BLaER1 (cell line): Measurements from ENCODE around the gene CADM4.
"Not testable (repeated sequence)": the region's sequence is repeated elsewhere in the genome, so short reads cannot be mapped to it uniquely, and the experiment has no call there.

Experiments used
- H3K27ac ChIP-seq: shearing (Covaris generic); formaldehyde crosslinking; 2 replicates; pipeline ENCODE4 v1.8.1; 2022
- H3K27me3 ChIP-seq: shearing (Covaris generic); formaldehyde crosslinking; 2 replicates; pipeline ENCODE4 v1.8.1; 2022
- H3K36me3 ChIP-seq: shearing (Covaris generic); formaldehyde crosslinking; 2 replicates; pipeline ENCODE4 v1.8.1; 2022
- H3K4me1 ChIP-seq: shearing (Covaris generic); formaldehyde crosslinking; 2 replicates; pipeline ENCODE4 v1.8.1; 2022
- H3K4me2 ChIP-seq: shearing (Covaris generic); formaldehyde crosslinking; 2 replicates; pipeline ENCODE4 v1.8.1; 2022
- H3K4me3 ChIP-seq: shearing (Covaris generic); formaldehyde crosslinking; 2 replicates; pipeline ENCODE4 v1.8.1; 2022
- H3K9ac ChIP-seq: shearing (Covaris generic); formaldehyde crosslinking; 2 replicates; pipeline ENCODE4 v1.8.1; 2022
- H3K9me3 ChIP-seq: shearing (Covaris generic); formaldehyde crosslinking; 2 replicates; pipeline ENCODE4 v1.8.1; 2022
- H4K20me1 ChIP-seq: shearing (Covaris generic); formaldehyde crosslinking; 2 replicates; pipeline ENCODE4 v1.8.1; 2022
- Cebpa-rat ChIP-seq: shearing (Covaris generic); IDR thresholded peaks from 2 replicates; pipeline ENCODE4 v1.8.1; 2022

The CADM4 gene, protein sequence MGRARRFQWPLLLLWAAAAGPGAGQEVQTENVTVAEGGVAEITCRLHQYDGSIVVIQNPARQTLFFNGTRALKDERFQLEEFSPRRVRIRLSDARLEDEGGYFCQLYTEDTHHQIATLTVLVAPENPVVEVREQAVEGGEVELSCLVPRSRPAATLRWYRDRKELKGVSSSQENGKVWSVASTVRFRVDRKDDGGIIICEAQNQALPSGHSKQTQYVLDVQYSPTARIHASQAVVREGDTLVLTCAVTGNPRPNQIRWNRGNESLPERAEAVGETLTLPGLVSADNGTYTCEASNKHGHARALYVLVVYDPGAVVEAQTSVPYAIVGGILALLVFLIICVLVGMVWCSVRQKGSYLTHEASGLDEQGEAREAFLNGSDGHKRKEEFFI

DNA sequence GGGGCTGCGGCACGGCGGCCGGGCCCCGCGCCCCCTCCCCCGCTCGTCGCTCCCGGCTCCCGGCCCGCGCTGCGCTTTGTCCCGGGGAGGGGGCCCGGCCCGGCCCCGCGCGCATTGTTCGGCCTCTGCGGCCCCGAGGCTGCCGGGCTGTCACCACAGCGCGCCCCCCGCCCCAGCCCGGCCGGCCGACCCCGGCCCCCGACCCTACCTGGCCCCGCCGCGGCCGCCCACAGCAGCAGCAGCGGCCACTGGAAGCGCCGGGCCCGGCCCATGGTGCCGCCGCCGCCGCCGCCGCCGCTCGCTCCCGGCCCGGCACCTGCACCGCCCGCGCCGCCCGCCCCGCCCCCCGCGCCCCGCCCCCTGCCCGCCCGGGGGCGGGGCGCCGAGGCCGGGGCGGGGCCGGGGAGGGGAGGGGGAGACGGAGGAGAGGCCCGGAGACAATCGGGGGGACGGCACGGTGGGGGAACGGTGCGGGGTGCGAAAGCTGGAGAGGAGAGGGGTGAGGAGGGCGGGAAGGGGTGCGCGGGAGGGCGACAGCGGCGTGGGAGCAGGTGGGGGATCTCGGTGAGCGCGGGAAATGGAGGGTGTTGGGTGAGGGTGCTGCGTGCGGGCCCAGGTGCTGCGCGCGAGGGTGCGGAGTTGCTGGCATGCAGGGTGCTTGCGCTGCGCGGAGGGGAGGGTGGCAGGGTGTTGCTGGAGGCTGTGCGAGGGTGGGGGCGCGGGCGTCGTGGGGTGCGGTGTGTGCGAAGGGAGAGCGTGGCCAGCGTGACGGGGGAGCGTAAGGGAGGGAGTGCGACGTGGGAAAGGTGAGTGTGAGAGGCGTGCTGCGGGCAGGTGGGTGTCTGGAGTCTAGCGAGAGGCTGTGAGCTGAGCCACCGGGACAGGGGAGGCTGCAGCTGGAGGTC lies at the start of gene CADM4:
TSS of gene CADM4 (minus strand) at position 332 of the 905 bp plus-strand sequence. CDS start at position 272, 60 bp downstream.
- H3K36me3 ChIP-seq, result no peaks in the 10 kb centered on the region
- H3K4me2 ChIP-seq, result peak within 1 kb of the TSS; percentile 96
- TF ChIP-seq Cebpa-rat, result no peak
- no peaks in the 10 kb centered on the region for H3K9me3 ChIP-seq
- H3K27me3 ChIP-seq, result peaks cover 3% of the 10 kb centered on the region; the same call in 1 of the 2 replicates
- H3K27ac ChIP-seq, result peak within 1 kb of the TSS; percentile 90
- H4K20me1 ChIP-seq, result no peaks in the 10 kb centered on the region
- peak within 1 kb of the TSS; percentile 85 for H3K4me3 ChIP-seq
- peak within 1 kb of the TSS; percentile 92 for H3K9ac ChIP-seq
- peaks cover 53% of the 10 kb centered on the region for H3K4me1 ChIP-seq

DNA sequence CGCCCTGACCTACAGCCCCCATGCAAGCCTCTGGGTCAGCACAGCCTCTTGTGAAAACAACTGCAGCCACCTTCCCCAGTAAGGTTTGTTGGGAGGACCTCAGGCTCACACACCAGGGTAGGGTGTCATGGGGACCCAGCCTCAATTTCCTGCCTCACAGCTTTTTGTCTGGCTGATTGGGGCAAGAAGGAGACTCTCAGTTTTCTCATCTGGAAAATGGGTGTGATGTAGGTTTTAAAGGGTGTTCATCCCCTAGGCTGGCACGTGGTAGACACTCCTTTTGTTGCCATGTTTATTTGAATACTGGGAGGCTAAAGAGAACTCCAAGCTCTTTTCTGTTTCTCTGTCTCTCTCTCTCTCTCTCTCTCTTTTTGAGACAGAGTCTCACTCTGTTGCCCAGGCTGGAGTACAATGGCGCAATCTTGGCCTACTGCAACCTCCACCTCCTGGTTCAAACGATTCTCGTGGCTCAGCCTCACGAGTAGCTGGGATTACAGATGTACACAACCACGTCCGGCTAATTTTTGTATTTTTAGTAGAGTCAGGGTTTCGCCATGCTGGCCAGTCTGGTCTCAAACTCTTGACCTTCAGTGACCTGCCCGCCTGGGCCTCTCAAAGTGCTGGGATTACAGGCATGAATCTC lies 48.5 kb upstream of the CADM4 start:
- no peak overlapping the region for H3K4me3 ChIP-seq
- peaks cover 30% of the 10 kb centered on the region for H3K9me3 ChIP-seq
- no peak overlapping the region for H3K4me2 ChIP-seq
- no peaks in the 10 kb centered on the region for H4K20me1 ChIP-seq
- H3K36me3 ChIP-seq, result no peaks in the 10 kb centered on the region
- H3K27ac ChIP-seq, result no peak overlapping the region
- no peak for TF ChIP-seq Cebpa-rat
- no peak overlapping the region for H3K9ac ChIP-seq
- no peaks in the 10 kb centered on the region for H3K27me3 ChIP-seq
- no peaks in the 10 kb centered on the region for H3K4me1 ChIP-seq

DNA sequence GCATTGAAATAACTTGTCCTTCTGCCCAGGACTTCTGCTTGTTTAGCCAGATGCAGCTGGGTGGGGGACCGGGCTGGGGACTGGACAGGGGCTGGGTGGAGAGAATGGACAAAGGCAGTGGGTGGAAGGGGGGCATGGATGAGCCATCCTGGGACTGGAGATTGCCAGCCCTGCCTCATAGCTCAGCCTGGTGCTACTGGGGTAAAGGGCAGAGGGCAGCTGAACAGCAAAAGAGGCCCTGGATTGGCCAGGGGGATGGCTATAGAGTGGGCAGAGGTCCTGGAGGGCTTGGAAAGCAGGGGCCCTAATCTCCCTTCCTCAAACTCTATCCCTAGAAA lies 48.0 kb upstream of the CADM4 start:
- no peak for TF ChIP-seq Cebpa-rat
- Histone ChIP-seq H3K9me3 (peaks cover 28% of the 10 kb centered on the region), H3K36me3 (no peaks in the 10 kb centered on the region), H3K27me3 (no peaks in the 10 kb centered on the region), H4K20me1 (no peaks in the 10 kb centered on the region), H3K4me2 (no peak overlapping the region), H3K27ac (no peak overlapping the region), H3K9ac (no peak overlapping the region), H3K4me3 (no peak overlapping the region), H3K4me1 (no peaks in the 10 kb centered on the region)

DNA sequence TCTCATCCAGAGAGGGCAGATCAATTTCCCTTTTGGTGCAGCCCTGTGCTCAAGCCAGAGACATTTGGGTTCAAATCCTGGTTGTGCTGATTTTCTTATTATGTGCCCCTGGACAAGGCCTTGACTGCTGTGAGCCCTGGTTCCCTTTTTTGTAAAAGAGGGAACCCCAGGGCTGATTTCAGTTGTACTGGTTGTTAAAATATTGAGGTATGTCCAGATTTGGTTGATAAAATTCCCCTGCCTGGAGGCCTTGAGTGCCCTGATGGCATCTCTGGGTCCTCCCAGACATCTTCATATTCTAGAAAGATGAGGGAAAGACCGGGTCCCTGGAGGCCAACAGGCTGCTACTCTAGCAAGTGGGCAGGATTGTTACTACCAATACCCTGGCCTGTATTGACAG lies 44.7 kb upstream of the CADM4 start:
- H3K9me3 ChIP-seq, result no peaks in the 10 kb centered on the region
- H3K4me1 ChIP-seq, result no peaks in the 10 kb centered on the region
- no peak overlapping the region for H3K9ac ChIP-seq
- TF ChIP-seq Cebpa-rat, result no peak
- no peaks in the 10 kb centered on the region for H4K20me1 ChIP-seq
- no peak overlapping the region for H3K27ac ChIP-seq
- no peak overlapping the region for H3K4me2 ChIP-seq
- no peak overlapping the region for H3K4me3 ChIP-seq
- H3K36me3 ChIP-seq, result no peaks in the 10 kb centered on the region
- H3K27me3 ChIP-seq, result no peaks in the 10 kb centered on the region

DNA sequence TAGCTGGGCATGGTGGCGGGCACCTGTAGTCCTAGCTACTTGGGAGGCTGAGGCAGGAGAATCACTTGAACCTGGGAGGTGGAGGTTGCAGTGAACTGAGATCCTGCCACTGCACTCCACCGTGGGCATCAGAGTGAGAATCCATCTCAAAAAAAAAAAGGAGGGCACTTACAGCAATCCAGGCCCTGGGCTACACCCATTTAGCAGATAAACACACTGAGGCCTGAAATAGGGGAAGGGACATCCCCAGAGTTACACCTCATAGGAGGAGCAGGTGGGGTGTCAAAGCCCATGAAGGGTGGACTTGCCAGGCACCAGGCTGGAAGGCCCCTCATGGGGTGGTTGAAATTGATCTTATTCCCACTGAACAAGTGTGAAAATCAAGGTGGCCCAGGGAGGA lies 44.3 kb upstream of the CADM4 start:
- H3K4me2 ChIP-seq, result no peak overlapping the region
- no peak for TF ChIP-seq Cebpa-rat
- H3K4me1 ChIP-seq, result no peaks in the 10 kb centered on the region
- H3K27me3 ChIP-seq, result no peaks in the 10 kb centered on the region
- H4K20me1 ChIP-seq, result no peaks in the 10 kb centered on the region
- H3K9me3 ChIP-seq, result no peaks in the 10 kb centered on the region
- no peak overlapping the region for H3K27ac ChIP-seq
- no peak overlapping the region for H3K4me3 ChIP-seq
- H3K9ac ChIP-seq, result no peak overlapping the region
- no peaks in the 10 kb centered on the region for H3K36me3 ChIP-seq

DNA sequence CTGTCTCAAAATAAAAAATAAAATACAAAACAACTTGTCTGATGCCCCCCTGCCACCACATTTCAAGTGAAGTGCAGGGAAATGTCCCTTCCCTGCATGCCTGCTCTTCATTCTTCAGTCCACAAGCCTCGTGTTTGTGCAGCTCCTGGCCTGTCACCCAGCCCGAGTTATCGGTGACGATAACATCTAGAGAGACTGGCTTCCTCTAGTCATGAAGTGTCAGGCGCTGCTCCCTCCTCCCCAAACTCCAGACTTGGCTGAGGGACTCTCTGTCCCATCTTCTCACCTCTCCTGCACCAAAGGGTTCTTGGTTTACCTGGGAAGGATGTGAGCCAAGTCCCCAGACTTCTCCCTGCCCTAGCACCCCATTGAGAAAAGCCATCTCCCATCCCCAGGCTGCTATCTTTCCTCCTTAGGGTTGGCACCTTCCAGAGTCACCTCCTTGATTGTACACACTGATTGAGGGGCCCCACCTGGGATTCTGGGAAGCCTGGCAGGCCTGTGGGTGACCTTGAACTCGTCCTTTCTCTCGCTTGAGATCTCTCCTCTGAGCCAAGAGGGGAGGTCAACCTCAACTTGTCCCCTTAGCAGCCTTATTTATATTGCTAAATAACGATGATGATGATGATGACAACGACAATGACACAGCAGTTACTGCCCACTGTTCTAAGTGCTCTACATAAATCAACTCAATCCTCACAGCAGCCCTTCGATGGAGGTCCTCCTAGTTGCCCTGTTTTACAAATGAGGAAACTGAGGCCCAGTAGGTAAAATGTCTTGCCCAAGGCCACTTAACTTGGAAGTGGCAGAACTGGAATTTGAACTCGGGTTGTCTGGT lies 43.4 kb upstream of the CADM4 start:
- H3K27me3 ChIP-seq, result no peaks in the 10 kb centered on the region
- H3K4me2 ChIP-seq, result no peak overlapping the region
- H3K4me3 ChIP-seq, result no peak overlapping the region

DNA sequence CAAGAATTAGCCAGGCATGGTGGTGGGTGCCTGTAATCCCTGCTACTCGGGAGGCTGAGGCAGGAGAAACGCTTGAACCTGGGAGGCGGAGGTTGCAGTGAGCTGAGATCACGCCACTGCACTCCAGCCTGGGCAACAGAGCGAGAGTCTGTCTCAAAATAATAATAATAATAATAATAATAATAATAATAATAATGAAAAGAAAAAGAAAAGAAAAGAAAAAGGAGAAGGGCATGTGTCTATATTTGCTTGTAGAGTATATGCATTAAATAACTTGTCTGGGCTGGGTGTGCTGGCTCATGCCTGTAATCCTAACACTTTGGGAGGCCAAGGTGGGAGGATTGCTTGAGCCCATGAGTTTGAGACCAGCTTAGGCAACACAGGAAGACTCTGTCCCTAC lies 42.6 kb upstream of the CADM4 start:
- H3K4me1 ChIP-seq, H4K20me1 ChIP-seq, H3K4me3 ChIP-seq, H3K9ac ChIP-seq, H3K27me3 ChIP-seq, H3K4me2 ChIP-seq, H3K36me3 ChIP-seq, H3K9me3 ChIP-seq, H3K27ac ChIP-seq: not testable (repeated sequence)

More for the DNA sequence above, 43.4 kb upstream of the CADM4 start:
- Histone ChIP-seq H3K36me3 (no peaks in the 10 kb centered on the region), H4K20me1 (no peaks in the 10 kb centered on the region), H3K4me1 (no peaks in the 10 kb centered on the region), H3K9ac (no peak overlapping the region), H3K9me3 (no peaks in the 10 kb centered on the region), H3K27ac (no peak overlapping the region)
- TF ChIP-seq Cebpa-rat, result no peak

DNA sequence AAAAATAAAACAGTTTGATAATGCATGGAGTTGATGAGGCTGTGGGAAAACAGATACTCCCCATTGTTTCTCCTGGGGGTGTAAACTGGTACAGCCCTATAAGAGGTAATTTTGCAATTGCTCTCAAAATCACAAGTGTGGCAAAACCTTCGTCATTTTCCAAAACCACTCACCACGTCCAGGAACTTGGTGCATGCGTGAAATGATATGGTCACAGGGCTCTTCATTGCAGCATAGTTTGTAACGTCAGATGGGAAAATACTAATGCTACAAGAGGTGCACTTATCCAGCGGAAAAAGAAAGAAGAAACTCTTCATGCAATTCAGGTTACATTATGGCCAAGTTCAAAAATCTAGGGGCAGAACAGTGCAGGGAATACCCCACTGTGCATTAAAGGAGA lies 42.2 kb upstream of the CADM4 start:
- H3K4me3 ChIP-seq, result no peak overlapping the region
- no peaks in the 10 kb centered on the region for H3K27me3 ChIP-seq
- no peaks in the 10 kb centered on the region for H3K9me3 ChIP-seq
- no peak overlapping the region for H3K27ac ChIP-seq
- H3K9ac ChIP-seq, result no peak overlapping the region
- no peak for TF ChIP-seq Cebpa-rat
- no peak overlapping the region for H3K4me2 ChIP-seq
- H4K20me1 ChIP-seq, result no peaks in the 10 kb centered on the region
- H3K36me3 ChIP-seq, result no peaks in the 10 kb centered on the region
- no peaks in the 10 kb centered on the region for H3K4me1 ChIP-seq

DNA sequence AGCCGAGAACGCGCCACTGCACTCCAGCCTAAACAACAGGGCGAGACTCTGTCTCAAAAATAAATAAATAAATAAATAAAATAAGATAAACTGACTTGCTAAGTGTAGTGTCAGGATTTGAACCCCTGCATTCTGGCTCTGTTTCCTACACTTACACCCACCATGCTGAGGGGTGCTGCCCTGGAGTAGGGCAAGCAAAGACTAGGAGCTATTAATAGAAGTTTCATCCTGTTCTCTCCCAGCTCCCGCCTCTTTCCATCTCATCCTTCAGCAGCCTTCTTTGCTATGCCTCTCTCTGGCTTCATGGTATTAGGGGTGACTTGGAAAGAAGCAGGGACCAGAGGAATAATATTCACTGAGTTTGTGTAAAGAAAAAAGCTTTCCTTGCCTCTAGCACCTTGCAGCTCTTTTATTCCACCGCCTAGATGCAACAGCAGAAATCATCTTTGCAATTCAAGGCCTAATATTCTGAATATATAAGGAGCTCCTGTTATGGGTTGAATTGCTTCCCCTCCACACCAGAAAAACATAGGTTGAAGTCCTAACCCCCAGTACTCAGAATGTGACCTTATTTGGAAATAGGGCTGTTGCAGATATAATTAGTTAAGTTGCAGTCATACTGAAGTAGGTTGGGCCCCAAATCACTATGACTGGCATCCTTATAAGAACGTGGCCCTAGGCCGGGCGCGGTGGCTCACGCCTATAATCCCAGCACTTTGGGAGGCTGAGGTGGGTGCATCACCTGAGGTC lies 39.0 kb upstream of the CADM4 start:
- Histone ChIP-seq H3K4me3 (no peak overlapping the region), H3K9me3 (no peaks in the 10 kb centered on the region), H3K27me3 (no peaks in the 10 kb centered on the region), H3K9ac (no peak overlapping the region), H3K4me1 (peaks cover 14% of the 10 kb centered on the region; the same call in 1 of the 2 replicates), H4K20me1 (no peaks in the 10 kb centered on the region), H3K4me2 (no peak overlapping the region), H3K27ac (no peak overlapping the region), H3K36me3 (no peaks in the 10 kb centered on the region)
- TF ChIP-seq Cebpa-rat, result no peak
